Subcutaneous abdominal adipose tissue (tissue), 5 donors: ENCODE results near the gene GPR107.

ENCODE experiments used
- H3K27ac ChIP-seq: one replicate; pipeline ENCODE4 v1.7.0; 2013; ENCODE audit warnings: low read depth, mild to moderate bottlenecking, inconsistent platforms, low read length, moderate library complexity
- H3K27me3 ChIP-seq, 5 donors: one replicate each; pipeline ENCODE4 v1.7.0; 2013; ENCODE audit warnings: low read length in 5 of 5, inconsistent platforms in 1 of 5; ENCODE audit not compliant: control insufficient read depth in 5 of 5, insufficient read depth in 4 of 5
- H3K36me3 ChIP-seq, 5 donors: one replicate each; pipeline ENCODE4 v1.7.0; 2013; ENCODE audit warnings: low read length in 5 of 5; ENCODE audit not compliant: control insufficient read depth in 5 of 5, insufficient read depth in 5 of 5
- H3K4me1 ChIP-seq, 5 donors: one replicate each; pipeline ENCODE4 v1.7.0; 2013; ENCODE audit warnings: low read length in 5 of 5, mild to moderate bottlenecking in 3 of 5, moderate library complexity in 1 of 5; ENCODE audit not compliant: control insufficient read depth in 5 of 5, insufficient read depth in 5 of 5
- H3K4me3 ChIP-seq, 5 donors: one replicate each; pipeline ENCODE4 v1.7.0; 2013; ENCODE audit warnings: low read length in 5 of 5, low read depth in 1 of 5
- H3K9ac ChIP-seq, 5 donors: one replicate each; pipeline ENCODE4 v1.7.0; 2013; ENCODE audit warnings: low read length in 5 of 5, mild to moderate bottlenecking in 4 of 5, moderate library complexity in 3 of 5
- H3K9me3 ChIP-seq, 5 donors: one replicate each; pipeline ENCODE4 v1.7.0; 2013; ENCODE audit warnings: low read length in 5 of 5; ENCODE audit not compliant: control insufficient read depth in 5 of 5
- donor health status: healthy.
- donor health status: healthy.
- donor health status: healthy.
- donor health status: healthy.
- donor health status: healthy.

The GPR107 gene

DNA sequence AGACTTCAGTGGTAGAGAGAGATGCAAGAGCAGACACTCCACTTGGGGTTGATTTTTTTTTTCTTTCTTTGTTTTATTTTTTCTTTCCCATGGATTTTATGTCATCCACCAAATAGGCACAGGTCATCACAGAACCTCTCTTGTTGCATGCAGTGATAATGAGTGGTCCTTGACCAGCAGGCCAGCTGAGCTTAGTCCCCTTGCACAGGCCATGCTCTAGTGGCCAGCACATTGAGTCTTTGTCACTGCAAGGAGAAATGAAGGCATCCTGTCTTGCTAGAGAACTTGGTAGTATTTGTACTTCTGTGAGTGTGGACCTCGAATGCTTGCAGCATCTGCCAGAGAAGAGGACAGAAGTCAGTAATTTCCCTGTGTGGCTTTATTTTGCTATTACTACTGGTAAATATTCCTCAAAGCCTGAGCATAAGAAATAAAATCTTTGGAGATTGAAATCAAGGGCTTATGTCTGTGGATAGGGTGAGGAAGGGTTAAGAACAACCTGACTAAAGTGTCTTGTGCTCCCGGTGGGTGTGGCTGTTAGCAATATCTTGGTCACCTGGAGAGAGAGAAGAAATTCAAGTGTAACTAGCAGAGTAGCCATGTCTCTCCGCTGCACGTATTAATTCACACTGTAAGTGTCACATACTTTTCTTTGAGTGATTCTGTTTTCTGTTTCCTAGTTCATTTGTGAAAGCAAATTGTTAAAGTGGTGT is 73.2 kb downstream of the GPR107 start:
- no peaks in the 10 kb centered on the region for H3K27me3 ChIP-seq
- no peak overlapping the region for H3K9ac ChIP-seq
- H3K4me3 ChIP-seq = no peak overlapping the region
- no peak overlapping the region for H3K27ac ChIP-seq
- peaks cover 6 to 71% (median 61%) of the 10 kb centered on the region in 5 donors for H3K36me3 ChIP-seq
- peaks cover 0 to 17% (median 0%) of the 10 kb centered on the region in 5 donors for H3K4me1 ChIP-seq
- no peaks in the 10 kb centered on the region for H3K9me3 ChIP-seq

DNA sequence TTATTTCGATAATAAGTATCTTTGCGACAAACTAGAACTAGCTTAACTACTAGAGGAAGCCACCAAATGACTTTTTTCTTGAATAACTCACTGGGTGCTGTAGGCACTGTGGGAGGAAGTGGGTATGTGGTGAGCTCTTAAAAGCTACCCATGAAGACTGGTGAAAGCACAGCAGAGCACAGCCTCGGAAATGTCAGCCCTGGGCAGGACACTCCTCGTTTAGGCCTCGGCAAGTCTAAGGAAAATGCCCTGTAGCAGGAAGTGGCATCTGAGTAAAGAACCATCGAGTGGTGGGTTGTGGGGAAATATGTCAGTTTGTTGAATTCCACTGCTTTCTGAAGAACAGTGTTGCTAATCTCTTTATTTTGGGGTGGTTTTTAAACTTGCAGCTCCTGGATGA is 74.5 kb downstream of the GPR107 start:
- peaks cover 6 to 67% (median 57%) of the 10 kb centered on the region in 5 donors for H3K36me3 ChIP-seq

GRCh38 chr9:130128733-130129431 is 75.2 kb downstream of the GPR107 start:
- H3K27me3 ChIP-seq = no peaks in the 10 kb centered on the region
- peaks cover 6 to 70% (median 57%) of the 10 kb centered on the region in 5 donors for H3K36me3 ChIP-seq
- H3K27ac ChIP-seq = peak overlapping the region; percentile 55
- H3K9ac ChIP-seq = peak overlapping the region in 2 of 5 donors; percentile 12 to 51
- peaks cover 0 to 17% (median 0%) of the 10 kb centered on the region in 5 donors for H3K4me1 ChIP-seq
- H3K4me3 ChIP-seq = no peak overlapping the region
- no peaks in the 10 kb centered on the region for H3K9me3 ChIP-seq

More for the DNA sequence above, 74.5 kb downstream of the GPR107 start:
- H3K4me3 ChIP-seq = no peak overlapping the region
- H3K9ac ChIP-seq = peak overlapping the region in 2 of 5 donors; percentile 12 to 51
- no peaks in the 10 kb centered on the region for H3K9me3 ChIP-seq
- H3K27me3 ChIP-seq = no peaks in the 10 kb centered on the region
- H3K27ac ChIP-seq = peak overlapping the region; percentile 55
- H3K4me1 ChIP-seq = peaks cover 0 to 17% (median 0%) of the 10 kb centered on the region in 5 donors

DNA sequence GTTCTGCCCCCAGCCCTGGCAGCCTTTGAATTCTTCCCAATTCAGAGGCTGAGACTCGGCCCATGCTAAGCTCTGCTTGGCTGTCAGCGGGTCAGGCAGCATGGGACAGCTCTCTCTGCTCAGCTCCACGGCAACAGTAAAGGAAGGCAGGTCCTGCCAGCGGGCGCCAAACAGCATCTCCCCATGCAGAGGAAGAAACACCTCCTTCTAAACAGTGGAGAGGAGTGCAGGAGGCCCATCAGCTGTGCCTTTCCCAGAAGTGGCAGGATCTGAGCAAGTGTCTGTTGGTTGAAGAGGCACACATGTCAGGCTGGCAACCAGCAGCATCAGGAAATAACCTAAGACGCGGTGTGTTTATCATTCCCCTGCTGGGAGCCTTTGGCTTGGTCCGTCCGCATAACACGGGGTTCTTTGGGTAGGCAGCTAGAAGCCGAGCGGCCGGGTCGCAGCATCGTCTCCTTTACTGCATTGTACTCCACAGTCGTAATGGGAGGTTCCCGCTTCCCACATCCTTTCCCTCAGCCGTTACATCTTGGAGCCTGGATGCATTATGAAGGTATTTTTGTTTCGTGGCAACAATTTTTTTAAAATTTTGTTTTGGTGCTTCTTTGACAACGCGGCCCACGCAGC is 75.8 kb downstream of the GPR107 start:
- H3K36me3 ChIP-seq = peaks cover 6 to 67% (median 53%) of the 10 kb centered on the region in 5 donors
- H3K27ac ChIP-seq = peak overlapping the region; percentile 23
- H3K4me3 ChIP-seq = no peak overlapping the region
- H3K4me1 ChIP-seq = peaks cover 0 to 17% (median 0%) of the 10 kb centered on the region in 5 donors
- no peak overlapping the region for H3K9ac ChIP-seq
- H3K27me3 ChIP-seq = no peaks in the 10 kb centered on the region
- H3K9me3 ChIP-seq = no peaks in the 10 kb centered on the region

GRCh38 chr9:130132746-130133145 is 79.0 kb downstream of the GPR107 start:
- Histone ChIP-seq H3K36me3 (peaks cover 6 to 82% (median 55%) of the 10 kb centered on the region in 5 donors), H3K9ac (no peak overlapping the region), H3K4me3 (no peak overlapping the region), H3K27ac (no peak overlapping the region), H3K27me3 (no peaks in the 10 kb centered on the region), H3K4me1 (peaks cover 0 to 20% (median 4%) of the 10 kb centered on the region in 5 donors), H3K9me3 (no peaks in the 10 kb centered on the region)

DNA sequence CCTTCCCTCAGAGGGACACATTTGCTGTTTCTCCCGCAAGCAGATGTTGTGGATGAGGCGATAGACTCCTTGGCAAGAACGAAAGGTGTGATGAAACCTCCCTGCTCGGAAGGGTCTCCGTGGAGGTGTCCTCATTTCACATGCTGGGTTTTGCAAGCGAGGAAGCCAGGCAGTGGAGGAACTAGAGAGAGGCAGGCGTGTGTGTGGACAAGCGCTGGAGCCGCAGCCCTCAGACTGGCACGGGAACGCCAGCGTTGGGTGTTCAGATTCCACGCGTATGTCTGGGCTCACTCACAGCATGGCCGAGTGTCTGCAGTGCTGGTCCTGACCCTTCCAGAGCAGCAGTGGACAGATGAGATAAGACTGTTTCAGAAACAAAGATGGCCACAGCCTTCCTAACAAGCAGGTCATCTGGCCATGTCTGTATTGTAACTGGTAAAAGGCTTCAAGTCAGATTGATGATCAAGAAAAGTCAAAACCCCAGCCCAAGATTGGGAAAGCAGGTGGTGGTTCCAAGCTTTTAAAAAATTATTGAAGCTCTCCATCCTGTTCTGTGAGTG is 83.5 kb downstream of the GPR107 start:
- H3K9ac ChIP-seq = no peak overlapping the region
- peaks cover 0 to 40% (median 19%) of the 10 kb centered on the region in 5 donors for H3K36me3 ChIP-seq
- H3K9me3 ChIP-seq = no peaks in the 10 kb centered on the region
- no peak overlapping the region for H3K27ac ChIP-seq
- H3K4me1 ChIP-seq = peaks cover 0 to 23% (median 12%) of the 10 kb centered on the region in 5 donors
- H3K4me3 ChIP-seq = no peak overlapping the region
- H3K27me3 ChIP-seq = peaks cover 0 to under 1% (median 0%) of the 10 kb centered on the region in 5 donors

DNA sequence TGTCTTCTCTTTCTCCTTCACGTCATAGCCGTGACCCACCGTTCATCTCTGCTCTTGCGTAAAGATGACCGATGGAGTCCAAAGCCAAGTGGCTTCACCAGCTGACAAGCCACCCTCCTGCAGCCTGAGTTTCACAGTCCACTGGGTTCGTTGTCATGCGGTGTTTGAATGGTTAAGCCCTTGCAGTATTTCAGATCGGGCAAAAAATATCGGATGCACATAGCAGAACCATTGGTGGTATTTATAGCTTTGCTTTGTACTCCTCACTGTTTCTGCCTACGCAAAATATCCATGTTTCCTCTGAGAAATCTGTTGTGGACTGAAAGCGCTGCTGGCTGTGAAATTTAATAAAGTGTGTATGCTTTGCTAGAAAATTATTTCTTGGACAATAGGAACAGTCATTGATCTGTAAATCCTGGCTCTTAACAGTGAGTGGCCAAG is 84.0 kb downstream of the GPR107 start:
- H3K27ac ChIP-seq = no peak overlapping the region

DNA sequence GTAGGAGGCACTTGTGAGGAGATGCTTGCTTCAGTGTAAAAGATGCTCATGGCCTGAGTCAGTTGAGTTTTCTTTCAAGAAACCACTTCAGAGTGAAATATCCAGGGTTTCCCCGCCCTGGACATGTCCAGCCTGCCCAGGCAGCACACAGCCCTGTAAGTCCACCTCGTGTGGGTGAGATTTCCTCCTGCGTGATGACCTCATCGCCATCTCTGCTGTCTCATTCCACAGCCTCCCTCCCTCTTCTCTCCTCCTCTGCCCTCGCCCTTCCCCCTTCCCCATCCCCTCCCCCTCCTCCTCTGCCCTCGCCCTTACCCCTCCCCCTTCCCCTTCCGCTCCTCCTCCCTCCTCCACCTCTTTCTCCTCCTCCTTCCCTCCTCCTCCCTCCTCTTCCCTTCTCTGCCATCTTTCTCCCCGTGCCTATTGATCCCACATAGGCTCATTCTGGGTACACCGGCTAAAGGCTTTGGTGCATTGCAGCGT is 84.5 kb downstream of the GPR107 start:
- no peaks in the 10 kb centered on the region for H3K9me3 ChIP-seq
- H3K9ac ChIP-seq = no peak overlapping the region
- no peak overlapping the region for H3K27ac ChIP-seq
- H3K4me3 ChIP-seq = no peak overlapping the region
- H3K36me3 ChIP-seq = peaks cover 0 to 34% (median 17%) of the 10 kb centered on the region in 5 donors
- peaks cover 0 to 23% (median 12%) of the 10 kb centered on the region in 5 donors for H3K4me1 ChIP-seq
- H3K27me3 ChIP-seq = peaks cover 0 to 8% (median 2%) of the 10 kb centered on the region in 5 donors

More for the DNA sequence above, 84.0 kb downstream of the GPR107 start:
- peaks cover 0 to 23% (median 12%) of the 10 kb centered on the region in 5 donors for H3K4me1 ChIP-seq
- no peak overlapping the region for H3K9ac ChIP-seq
- peaks cover 0 to 39% (median 19%) of the 10 kb centered on the region in 5 donors for H3K36me3 ChIP-seq
- H3K27me3 ChIP-seq = peaks cover 0 to 5% (median 0%) of the 10 kb centered on the region in 5 donors
- H3K9me3 ChIP-seq = no peaks in the 10 kb centered on the region
- H3K4me3 ChIP-seq = no peak overlapping the region

DNA sequence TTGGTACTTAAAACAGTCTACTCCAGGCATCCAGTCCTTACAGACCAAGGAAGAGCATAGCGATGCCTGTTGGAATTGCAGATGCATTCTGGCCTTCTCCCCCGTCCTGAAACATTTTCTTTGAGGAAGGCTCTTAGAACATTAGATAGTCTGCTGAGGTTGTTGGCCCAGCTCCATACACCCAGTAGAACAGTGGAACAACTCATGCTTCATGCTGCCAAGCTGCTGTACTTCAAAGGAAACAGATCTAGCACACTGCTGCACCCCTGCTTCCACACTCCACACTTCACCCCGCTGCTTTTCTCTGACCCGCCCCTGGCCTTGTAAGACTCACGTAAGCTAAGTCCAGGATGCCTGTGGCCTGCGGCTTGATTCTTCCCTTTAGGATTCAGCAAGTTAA is 85.1 kb downstream of the GPR107 start:
- H3K9me3 ChIP-seq = no peaks in the 10 kb centered on the region
- H3K4me3 ChIP-seq = no peak overlapping the region
- H3K27me3 ChIP-seq = peaks cover 5 to 14% (median 7%) of the 10 kb centered on the region in 5 donors
- no peak overlapping the region for H3K27ac ChIP-seq
- peaks cover 0 to 29% (median 16%) of the 10 kb centered on the region in 5 donors for H3K36me3 ChIP-seq
- H3K9ac ChIP-seq = no peak overlapping the region
- peaks cover 0 to 24% (median 12%) of the 10 kb centered on the region in 5 donors for H3K4me1 ChIP-seq
